Uterus (tissue), 4 donors: ENCODE data around the gene CACNB3. TPM values are rescaled to one million over a fixed set of nuclear protein-coding genes. Genes with fewer than 3 reads are reported as not detected.
"Not testable (repeated sequence)": the region's sequence is repeated elsewhere in the genome, so short reads cannot be mapped to it uniquely, and the experiment has no call there.

Experiments used
- DNase-seq, 2 donors: peaks; one replicate each; pipeline ENCODE4 v3.0.0-alpha.2; 2019 to 2020
- H3K27ac ChIP-seq, 2 donors: fragments of 200-600 bp; sonication (generic); 1 replicate in 1 of 2; 2 replicates in 1 of 2; pipeline ENCODE4 v1.5.1; 2016 to 2018
- H3K27me3 ChIP-seq, 2 donors: fragments of 200-600 bp; sonication (generic); one replicate each; pipeline ENCODE4 v1.5.1; 2018 to 2019; ENCODE audit warnings: control low read depth in 1 of 2
- H3K36me3 ChIP-seq, 2 donors: fragments of 200-600 bp; sonication (generic); one replicate each; pipeline ENCODE4 v1.5.1; 2019; ENCODE audit warnings: control low read depth in 1 of 2
- H3K4me1 ChIP-seq, 2 donors: fragments of 200-600 bp; sonication (generic); one replicate each; pipeline ENCODE4 v1.5.1; 2018 to 2019; ENCODE audit warnings: control low read depth in 1 of 2
- H3K4me3 ChIP-seq, 2 donors: fragments of 200-600 bp; sonication (generic); 1 replicate in 1 of 2; 2 replicates in 1 of 2; pipeline ENCODE4 v1.5.1; 2018 to 2019; ENCODE audit warnings: mild to moderate bottlenecking in 1 of 2
- H3K9me3 ChIP-seq, 2 donors: fragments of 200-600 bp; sonication (generic); one replicate each; pipeline ENCODE4 v1.5.1; 2019; ENCODE audit warnings: control low read depth in 1 of 2
- CTCF ChIP-seq, 4 experiments: fragments of 200-600 bp in 2 of 4; fragments of 450-650 bp in 2 of 4; sonication (generic) in 2 of 4; IDR thresholded peaks; one replicate each; pipeline ENCODE4 v1.5.1; 2016 to 2019; ENCODE audit warnings: antibody characterized with exemption in 4 of 4, mild to moderate bottlenecking in 2 of 4, moderate library complexity in 1 of 4
- POLR2A ChIP-seq, 2 donors: fragments of 450-650 bp; IDR thresholded peaks; one replicate each; pipeline ENCODE4 v1.6.1; 2016; ENCODE audit warnings: antibody characterized with exemption in 2 of 2, mild to moderate bottlenecking in 1 of 2, moderate library complexity in 1 of 2
- intact Hi-C: fragments of 100-400 bp; cut with DNase I; formaldehyde crosslinking; loops from one replicate; pipeline ENCODE4 v1.15.1; 2023; ENCODE audit warnings: low total_unique reads
- total RNA-seq, 4 donors: library from RNA; depleted of rRNA in 3 of 4; stranded (reverse); fragments of >200 nt in 3 of 4; gene quantifications; one replicate each; pipeline versions ENCODE4 v1.1.0 to v1.2.4, GENCODE V29; 2014 to 2023
- donor health status: DM: yes; HTN: yes; CAD: no.

CACNB3 gene
- total RNA-seq, 4 donors from 2014 or later = 5.9 to 62.2 (median 22.7) TPM

GRCh38 chr12:48828841-48829575 is 10.7 kb downstream of the CACNB3 start:
- intact Hi-C loops = no loop called here
- no peaks in the 10 kb centered on the region for H3K9me3 ChIP-seq
- no peak overlapping the region for H3K27ac ChIP-seq
- DNase-seq = no peak
- no peak overlapping the region for H3K4me3 ChIP-seq
- TF ChIP-seq CTCF (IDR thresholded peaks at IDR 0.05) (no peak), POLR2A (IDR thresholded peaks at IDR 0.05) (no peak)
- no peaks in the 10 kb centered on the region for H3K27me3 ChIP-seq
- H3K36me3 ChIP-seq = no peaks in the 10 kb centered on the region
- H3K4me1 ChIP-seq = no peaks in the 10 kb centered on the region

GRCh38 chr12:48831257-48831656 is 13.0 kb downstream of the CACNB3 start:
- H3K9me3 ChIP-seq = no peaks in the 10 kb centered on the region
- no peaks in the 10 kb centered on the region for H3K27me3 ChIP-seq
- no peak overlapping the region for H3K27ac ChIP-seq
- no peaks in the 10 kb centered on the region for H3K36me3 ChIP-seq
- TF ChIP-seq POLR2A (IDR thresholded peaks at IDR 0.05) = no peak
- no peak for DNase-seq
- intact Hi-C loops = no loop called here
- no peaks in the 10 kb centered on the region for H3K4me1 ChIP-seq
- no peak overlapping the region for H3K4me3 ChIP-seq

GRCh38 chr12:48832321-48833060 is 14.2 kb downstream of the CACNB3 start:
- intact Hi-C loops = no loop called here
- H3K4me1 ChIP-seq = no peaks in the 10 kb centered on the region
- H3K27ac ChIP-seq = no peak overlapping the region
- no peaks in the 10 kb centered on the region for H3K36me3 ChIP-seq
- no peak overlapping the region for H3K4me3 ChIP-seq
- no peak for TF ChIP-seq POLR2A (IDR thresholded peaks at IDR 0.05)
- no peak for TF ChIP-seq CTCF (IDR thresholded peaks at IDR 0.05)
- no peak for DNase-seq
- no peaks in the 10 kb centered on the region for H3K27me3 ChIP-seq
- H3K9me3 ChIP-seq = no peaks in the 10 kb centered on the region

GRCh38 chr12:48838048-48838447 is 19.8 kb downstream of the CACNB3 start:
- no peak overlapping the region for H3K4me3 ChIP-seq
- H3K27me3 ChIP-seq = no peaks in the 10 kb centered on the region
- H3K36me3 ChIP-seq = no peaks in the 10 kb centered on the region
- intact Hi-C loops = no loop called here
- TF ChIP-seq CTCF (IDR thresholded peaks at IDR 0.05) (no peak), POLR2A (IDR thresholded peaks at IDR 0.05) (no peak)
- no peak for DNase-seq
- no peaks in the 10 kb centered on the region for H3K9me3 ChIP-seq
- H3K4me1 ChIP-seq = no peaks in the 10 kb centered on the region
- H3K27ac ChIP-seq = no peak overlapping the region

DNA sequence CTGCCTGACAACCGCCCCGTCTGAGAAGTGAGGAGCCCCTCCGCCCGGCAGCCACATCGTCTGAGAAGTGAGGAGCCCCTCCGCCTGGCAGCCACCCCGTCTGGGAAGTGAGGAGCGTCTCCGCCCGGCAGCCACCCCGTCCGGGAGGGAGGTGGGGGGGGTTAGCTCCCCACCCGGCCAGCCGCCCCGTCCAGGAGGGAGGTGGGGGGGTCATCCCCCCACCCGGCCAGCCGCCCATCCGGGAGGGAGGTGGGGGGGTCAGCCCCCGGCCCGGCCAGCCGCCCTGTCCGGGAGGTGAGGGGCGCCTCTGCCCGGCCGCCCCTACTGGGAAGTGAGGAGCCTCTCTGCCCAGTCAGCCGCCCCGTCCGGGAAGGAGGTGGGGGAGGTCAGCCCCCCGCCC is 23.7 kb downstream of the CACNB3 start:
- H3K27ac ChIP-seq, H3K27me3 ChIP-seq, H3K9me3 ChIP-seq, H3K4me3 ChIP-seq, DNase-seq, intact Hi-C loops, H3K4me1 ChIP-seq, H3K36me3 ChIP-seq: not testable (repeated sequence)
